Neural cell (in vitro differentiated cells): Measurements from ENCODE around the gene NEK6. TPM values are rescaled to one million over a fixed set of nuclear protein-coding genes. Genes with fewer than 3 reads are reported as not detected.

ENCODE experiments used
- H2AFZ ChIP-seq: fragments of 200-600, 300-800 bp; sonication (generic), shearing (Covaris generic); 2 replicates; pipeline ENCODE4 v1.6.0; 2014; ENCODE audit warnings: low read depth, mild to moderate bottlenecking, antibody characterized with exemption, low read length, moderate library complexity
- H3F3A ChIP-seq: fragments of 200-600 bp; shearing (Covaris generic); 2 replicates; pipeline ENCODE4 v1.6.1; 2016; ENCODE audit warnings: mild to moderate bottlenecking, moderate library complexity, mixed read lengths, antibody characterized with exemption, low read length; ENCODE audit not compliant: insufficient read depth, poor library complexity, severe bottlenecking
- H3K27ac ChIP-seq: fragments of 200-600, 300-800 bp; sonication (generic), shearing (Covaris generic); 2 replicates; pipeline ENCODE4 v1.5.1; 2014; ENCODE audit warnings: mild to moderate bottlenecking, low read length, moderate library complexity
- H3K27me3 ChIP-seq: fragments of 300-800, 200-600 bp; sonication (generic), shearing (Covaris generic); 2 replicates; pipeline ENCODE4 v1.6.0; 2014; ENCODE audit warnings: mild to moderate bottlenecking, low read depth, low read length, moderate library complexity; ENCODE audit not compliant: insufficient read depth
- H3K36me3 ChIP-seq: fragments of 300-800, 200-600 bp; sonication (generic), shearing (Covaris generic); 2 replicates; pipeline ENCODE4 v1.5.1; 2014; ENCODE audit warnings: mild to moderate bottlenecking, antibody characterized with exemption, low read length, moderate library complexity; ENCODE audit not compliant: insufficient read depth
- H3K4me2 ChIP-seq: fragments of 300-800, 200-600 bp; sonication (generic), shearing (Covaris generic); 2 replicates; pipeline ENCODE4 v1.6.0; 2014; ENCODE audit warnings: mild to moderate bottlenecking, low read length
- H3K4me3 ChIP-seq: fragments of 300-800, 200-600 bp; sonication (generic), shearing (Covaris generic); 2 replicates; pipeline ENCODE4 v1.5.1; 2014; ENCODE audit warnings: mild to moderate bottlenecking, low read length, moderate library complexity
- H3K79me2 ChIP-seq: fragments of 200-600 bp; shearing (Covaris generic); replicated peaks from 2 replicates; pipeline ENCODE4 v1.6.0; 2014; ENCODE audit warnings: mild to moderate bottlenecking, low read length, moderate library complexity; ENCODE audit not compliant: insufficient read depth
- H3K9ac ChIP-seq: fragments of 300-800, 200-600 bp; sonication (generic), shearing (Covaris generic); 2 replicates; pipeline ENCODE4 v1.6.1; 2016; ENCODE audit warnings: mild to moderate bottlenecking, low read length, mixed read lengths
- H3K9me2 ChIP-seq: fragments of 200-600 bp; shearing (Covaris generic); 2 replicates; pipeline ENCODE4 v1.6.1; 2016; ENCODE audit warnings: mild to moderate bottlenecking, low read length, mixed read lengths; ENCODE audit not compliant: insufficient read depth
- H3K9me3 ChIP-seq: fragments of 200-600, 300-800 bp; sonication (generic), shearing (Covaris generic); 2 replicates; pipeline ENCODE4 v1.6.1; 2016; ENCODE audit warnings: mild to moderate bottlenecking, mixed run types, low read length, moderate library complexity, mixed read lengths
- H4K20me1 ChIP-seq: fragments of 200-600 bp; shearing (Covaris generic); 2 replicates; pipeline ENCODE4 v1.6.1; 2016; ENCODE audit warnings: mild to moderate bottlenecking, mixed run types; ENCODE audit not compliant: insufficient read depth
- CTCF ChIP-seq: fragments of 450-650 bp; IDR thresholded peaks from 2 replicates; pipeline ENCODE4 v1.5.1; 2014; ENCODE audit warnings: antibody characterized with exemption, mild to moderate bottlenecking, moderate library complexity; ENCODE audit not compliant: poor library complexity, severe bottlenecking
- EP300 ChIP-seq: fragments of 450-650 bp; conservative IDR thresholded peaks from 2 replicates; pipeline ENCODE4 v1.6.1; 2014; ENCODE audit warnings: antibody characterized with exemption, mild to moderate bottlenecking, moderate library complexity; ENCODE audit not compliant: poor library complexity, severe bottlenecking
- MXI1 ChIP-seq: fragments of 450-650 bp; conservative IDR thresholded peaks from 2 replicates; pipeline ENCODE4 v1.6.1; 2014; ENCODE audit warnings: antibody characterized with exemption, mild to moderate bottlenecking; ENCODE audit not compliant: poor library complexity, severe bottlenecking
- POLR2AphosphoS5 ChIP-seq: IDR thresholded peaks from 2 replicates; pipeline ENCODE4 v1.6.1; 2012
- REST ChIP-seq: IDR thresholded peaks from 2 replicates; pipeline ENCODE4 v1.6.1; 2012; ENCODE audit warnings: borderline replicate concordance
- SMC3 ChIP-seq: fragments of 450-650 bp; conservative IDR thresholded peaks from 2 replicates; pipeline ENCODE4 v1.6.1; 2014; ENCODE audit warnings: antibody characterized with exemption, mild to moderate bottlenecking, moderate library complexity; ENCODE audit not compliant: poor library complexity
- TAF1 ChIP-seq: IDR thresholded peaks from 2 replicates; pipeline ENCODE4 v1.6.1; 2012; ENCODE audit warnings: low read depth
- polyA plus RNA-seq: library from polyadenylated mRNA; depleted of rRNA; stranded (reverse); fragments of >200 nt; gene quantifications from 2 replicates; pipeline ENCODE4 v1.2.3, GENCODE V29; 2014

NEK6 gene
- polyA plus RNA-seq, 1 donor from 2014 or later: 4.6 TPM

GRCh38 chr9:124284940-124285441 lies 27.2 kb downstream of the NEK6 start:
- H3F3A ChIP-seq: no peaks in the 10 kb centered on the region
- no peak overlapping the region for H3K4me3 ChIP-seq
- no peaks in the 10 kb centered on the region for H3K9me3 ChIP-seq
- H3K9me2 ChIP-seq: no peaks in the 10 kb centered on the region
- TF ChIP-seq TAF1: no peak
- no peak for TF ChIP-seq REST
- no peak for TF ChIP-seq POLR2AphosphoS5
- TF ChIP-seq SMC3: no peak
- no peak for TF ChIP-seq MXI1
- no peak for TF ChIP-seq EP300
- no peaks in the 10 kb centered on the region for H3K27me3 ChIP-seq
- H3K36me3 ChIP-seq: no peaks in the 10 kb centered on the region
- no peaks in the 10 kb centered on the region for H4K20me1 ChIP-seq
- no peak overlapping the region for H2AFZ ChIP-seq
- H3K27ac ChIP-seq: no peak overlapping the region
- H3K79me2 ChIP-seq: peaks cover 4% of the 10 kb centered on the region
- no peak overlapping the region for H3K9ac ChIP-seq
- no peak overlapping the region for H3K4me2 ChIP-seq

GRCh38 chr9:124285490-124285889 lies 27.7 kb downstream of the NEK6 start:
- Histone ChIP-seq H2AFZ (no peak overlapping the region), H3K27me3 (no peaks in the 10 kb centered on the region), H3K9me3 (no peaks in the 10 kb centered on the region), H3K4me2 (no peak overlapping the region), H3K4me3 (no peak overlapping the region), H3K36me3 (no peaks in the 10 kb centered on the region), H4K20me1 (no peaks in the 10 kb centered on the region), H3F3A (no peaks in the 10 kb centered on the region), H3K9me2 (no peaks in the 10 kb centered on the region), H3K79me2 (peaks cover 4% of the 10 kb centered on the region), H3K27ac (no peak overlapping the region), H3K9ac (no peak overlapping the region)
- TF ChIP-seq POLR2AphosphoS5 (no peak), SMC3 (no peak), TAF1 (no peak), CTCF (no peak), REST (no peak)
